H1 (cell line): ENCODE data around the gene OR2B2. TPM values are rescaled to one million over a fixed set of nuclear protein-coding genes. Genes with fewer than 3 reads are reported as not detected.

ENCODE experiments used
- CTCF ChIA-PET: fragments of 300-600 bp; sonication (Branson Sonifier 250); formaldehyde crosslinking; loops from one replicate; lab custom pipeline; 2021; ENCODE audit not compliant: partially characterized antibody; lab: Charles Lee
- POLR2A ChIA-PET: fragments of 300-600 bp; sonication (Branson Sonifier 250); formaldehyde crosslinking; loops from one replicate; lab custom pipeline; 2021; ENCODE audit warnings: inconsistent platforms; ENCODE audit not compliant: partially characterized antibody; lab: Charles Lee
- DNase-seq, 2 experiments: peaks; one replicate each; pipeline versions ENCODE4 v3.0.0 to v3.0.0-alpha.2; 2010 to 2022; ENCODE audit warnings: low spot score in 2 of 2, low read depth in 1 of 2, mixed read lengths in 1 of 2
- FAIRE-seq: peaks from 2 replicates; lab custom pipeline; 2011; peaks lifted over from hg19 to GRCh38; lab: Jason Lieb, UNC
- H2AFZ ChIP-seq: 2 replicates; pipeline ENCODE4 v1.8.1; 2012; ENCODE audit warnings: low read length, inconsistent platforms
- H2AK5ac ChIP-seq: 2 replicates; pipeline ENCODE4 v1.6.1; 2013; ENCODE audit warnings: low read depth, low read length
- H2BK120ac ChIP-seq: replicated peaks from 2 replicates; pipeline ENCODE3; 2013; ENCODE audit warnings: low read depth, low read length, inconsistent platforms
- H2BK12ac ChIP-seq: 2 replicates; pipeline ENCODE4 v1.6.1; 2013; ENCODE audit warnings: low read depth, low read length
- H2BK15ac ChIP-seq: 2 replicates; pipeline ENCODE4 v1.6.1; 2013; ENCODE audit warnings: low read length
- H2BK20ac ChIP-seq: 2 replicates; pipeline ENCODE4 v1.6.1; 2013; ENCODE audit warnings: low read length
- H2BK5ac ChIP-seq: 2 replicates; pipeline ENCODE4 v1.6.1; 2013; ENCODE audit warnings: low read depth, low read length
- H3K14ac ChIP-seq: 2 replicates; pipeline ENCODE4 v1.6.1; 2013; ENCODE audit warnings: inconsistent platforms; ENCODE audit not compliant: insufficient read length
- H3K18ac ChIP-seq: 2 replicates; pipeline ENCODE4 v1.6.1; 2013; ENCODE audit warnings: low read length; ENCODE audit errors: extremely low read depth
- H3K23ac ChIP-seq: 2 replicates; pipeline ENCODE4 v1.6.1; 2013; ENCODE audit warnings: inconsistent platforms; ENCODE audit not compliant: insufficient read length
- H3K23me2 ChIP-seq: 2 replicates; pipeline ENCODE4 v1.6.1; 2013; ENCODE audit warnings: low read depth, low read length
- H3K27ac ChIP-seq: 2 replicates; pipeline ENCODE4 v1.6.1; 2011; ENCODE audit warnings: low read depth, low read length, inconsistent platforms
- H3K27me3 ChIP-seq, 4 experiments: replicated peaks in 1 of 4; 1 replicate in 1 of 4; 2 replicates in 3 of 4; pipeline versions ENCODE4 v1.6.1 to v1.8.1; 2011 to 2013; ENCODE audit warnings: low read length in 3 of 4, mild to moderate bottlenecking in 3 of 4, inconsistent platforms in 2 of 4, mixed read lengths in 2 of 4, moderate library complexity in 1 of 4; ENCODE audit not compliant: control insufficient read depth in 3 of 4, insufficient read depth in 3 of 4; ENCODE audit errors: extremely low read depth in 1 of 4
- H3K36me3 ChIP-seq, 4 experiments: 2 replicates each; pipeline versions ENCODE4 v1.6.1 to v1.8.1; 2011 to 2013; ENCODE audit warnings: mild to moderate bottlenecking in 4 of 4, low read length in 3 of 4, moderate library complexity in 2 of 4, control low read depth in 1 of 4, inconsistent platforms in 1 of 4; ENCODE audit not compliant: insufficient read depth in 4 of 4, control insufficient read depth in 2 of 4
- H3K4ac ChIP-seq: replicated peaks from 2 replicates; pipeline ENCODE3; 2013; ENCODE audit warnings: low read length, low read depth, mixed read lengths, inconsistent platforms; ENCODE audit not compliant: insufficient read length
- H3K4me1 ChIP-seq, 4 experiments: replicated peaks in 1 of 4; 1 replicate in 1 of 4; 2 replicates in 3 of 4; pipeline versions ENCODE4 v1.6.1 to v1.8.1; 2011 to 2013; ENCODE audit warnings: low read length in 3 of 4, inconsistent platforms in 2 of 4, mixed read lengths in 1 of 4; ENCODE audit not compliant: insufficient read depth in 4 of 4, control insufficient read depth in 3 of 4
- H3K4me2 ChIP-seq, 2 experiments: 2 replicates each; pipeline versions ENCODE4 v1.6.1 to v1.8.1; 2011 to 2013; ENCODE audit warnings: low read depth in 2 of 2, low read length in 2 of 2, control low read depth in 1 of 2, inconsistent platforms in 1 of 2, mild to moderate bottlenecking in 1 of 2; ENCODE audit not compliant: insufficient read depth in 1 of 2
- H3K4me3 ChIP-seq, 4 experiments: fragments of 200-600, 300-600 bp in 1 of 4; sonication (generic), shearing (Covaris generic), sonication (Bioruptor Twin) in 1 of 4; 2 replicates each; pipeline versions ENCODE4 v1.5.1 to v1.8.1; 2011 to 2016; ENCODE audit warnings: low read length in 4 of 4, low read depth in 3 of 4, control low read depth in 2 of 4, inconsistent platforms in 2 of 4, mild to moderate bottlenecking in 2 of 4, mixed read lengths in 1 of 4, moderate library complexity in 1 of 4; ENCODE audit not compliant: insufficient read depth in 2 of 4; ENCODE audit errors: extremely low read depth in 1 of 4
- H3K56ac ChIP-seq: replicated peaks from 2 replicates; pipeline ENCODE3; 2013; ENCODE audit warnings: low read depth, mild to moderate bottlenecking, mixed read lengths, low read length, inconsistent platforms; ENCODE audit not compliant: insufficient read length
- H3K79me1 ChIP-seq: 2 replicates; pipeline ENCODE4 v1.6.1; 2013; ENCODE audit warnings: low read depth, low read length, control low read depth
- H3K79me2 ChIP-seq, 2 experiments: 2 replicates each; pipeline versions ENCODE4 v1.6.1 to v1.8.1; 2012 to 2013; ENCODE audit warnings: low read length in 2 of 2, mild to moderate bottlenecking in 2 of 2, inconsistent platforms in 1 of 2; ENCODE audit not compliant: insufficient read depth in 2 of 2, control insufficient read depth in 1 of 2
- H3K9ac ChIP-seq, 4 experiments: replicated peaks in 1 of 4; 1 replicate in 1 of 4; 2 replicates in 3 of 4; pipeline versions ENCODE4 v1.6.1 to v1.8.1; 2011 to 2013; ENCODE audit warnings: low read depth in 3 of 4, low read length in 3 of 4, control low read depth in 2 of 4, mild to moderate bottlenecking in 2 of 4, moderate library complexity in 2 of 4, inconsistent platforms in 1 of 4; ENCODE audit errors: extremely low read depth in 1 of 4
- H3K9me3 ChIP-seq, 2 experiments: 2 replicates each; pipeline versions ENCODE4 v1.6.1 to v1.8.1; 2012 to 2013; ENCODE audit warnings: mild to moderate bottlenecking in 2 of 2, moderate library complexity in 2 of 2, control low read depth in 1 of 2, inconsistent platforms in 1 of 2, low read depth in 1 of 2, low read length in 1 of 2, mixed read lengths in 1 of 2; ENCODE audit not compliant: insufficient read depth in 2 of 2
- H4K20me1 ChIP-seq, 2 experiments: replicated peaks in 1 of 2; 2 replicates each; pipeline versions ENCODE3 to v1.8.1; 2011 to 2013; ENCODE audit warnings: inconsistent platforms in 2 of 2, low read length in 2 of 2, mild to moderate bottlenecking in 1 of 2; ENCODE audit not compliant: insufficient read depth in 2 of 2, control insufficient read depth in 1 of 2
- H4K5ac ChIP-seq: 2 replicates; pipeline ENCODE4 v1.6.1; 2013; ENCODE audit warnings: low read length, low read depth, mixed read lengths, inconsistent platforms; ENCODE audit not compliant: insufficient read length
- H4K8ac ChIP-seq: 2 replicates; pipeline ENCODE4 v1.8.0; 2013; ENCODE audit warnings: mild to moderate bottlenecking, moderate library complexity, low read length, inconsistent platforms; ENCODE audit not compliant: insufficient read depth; ENCODE audit errors: extremely low read depth
- H4K91ac ChIP-seq: replicated peaks from 2 replicates; pipeline ENCODE3; 2013; ENCODE audit warnings: low read length, mixed read lengths, inconsistent platforms; ENCODE audit not compliant: insufficient read length
- ASH2L ChIP-seq: fragments of 200-600, 300-600 bp; sonication (generic); IDR thresholded peaks from one replicate; pipeline ENCODE4 v1.7.1; 2017; ENCODE audit warnings: low read length
- POU5F1 ChIP-seq: IDR thresholded peaks from 2 replicates; pipeline ENCODE4 v1.6.1; 2011; ENCODE audit warnings: low read depth, mild to moderate bottlenecking, low read length, moderate library complexity
- RAD21 ChIP-seq, 2 experiments: IDR thresholded peaks in 1 of 2; conservative IDR thresholded peaks in 1 of 2; 2 replicates each; pipeline ENCODE4 v1.6.1; 2011; ENCODE audit warnings: low read depth in 2 of 2, low read length in 2 of 2, improper control_type of control experiment in 1 of 2, inconsistent platforms in 1 of 2, mild to moderate bottlenecking in 1 of 2, moderate library complexity in 1 of 2
- SIN3A ChIP-seq, 2 experiments: IDR thresholded peaks in 1 of 2; conservative IDR thresholded peaks in 1 of 2; 2 replicates each; pipeline ENCODE4 v1.6.1; 2011 to 2012; ENCODE audit warnings: low read length in 2 of 2, improper control_type of control experiment in 1 of 2, low read depth in 1 of 2, mild to moderate bottlenecking in 1 of 2
- TAF1 ChIP-seq: IDR thresholded peaks from 2 replicates; pipeline ENCODE4 v1.6.1; 2011; ENCODE audit warnings: mild to moderate bottlenecking, low read depth, low read length
- WGBS, 2 experiments: shearing (Covaris generic) in 1 of 2; methylation state at CpG; one replicate each; pipeline versions ENCODE4 v1.1.6 to v1.1.7; 2013 to 2015; ENCODE audit warnings: low lambda C conversion rate in 2 of 2, mixed read lengths in 2 of 2, inconsistent platforms in 1 of 2, low coverage in 1 of 2, missing lambda C conversion rate in 1 of 2; ENCODE audit not compliant: insufficient replicate concordance in 2 of 2, insufficient coverage in 1 of 2, insufficient read length in 1 of 2; ENCODE audit errors: extremely low coverage in 1 of 2, missing lambda C conversion rate in 1 of 2; 5-methylcytosine and 5-hydroxymethylcytosine counted together
- polyA plus RNA-seq, 7 experiments: library from polyadenylated mRNA; depleted of rRNA in 3 of 7; stranded (reverse) in 5 of 7; unstranded in 2 of 7; fragments of >200 nt in 5 of 7; fragments of 200-250 nt in 2 of 7; gene quantifications; 1 replicate in 5 of 7; 2 replicates in 1 of 7; 4 replicates in 1 of 7; pipeline versions ENCODE4 v1.2.1 to v1.2.3, GENCODE V29; 2011 to 2013; ENCODE audit warnings: missing spikeins in 2 of 7, mixed read lengths in 2 of 7
- total RNA-seq: library from RNA; stranded (reverse); fragmentation: NEBNext Ultra II Directional; extraction: Animal tissue kit (Norgen Biotek cat#: 25700); gene quantifications from 2 replicates; pipeline ENCODE4 v1.2.1, GENCODE V29; 2021

OR2B2 gene
- total and polyA plus RNA-seq, 2 of the 8 experiments (the other 6 are each of a cell fraction or from before 2014, with no cell fraction given) = not detected

DNA sequence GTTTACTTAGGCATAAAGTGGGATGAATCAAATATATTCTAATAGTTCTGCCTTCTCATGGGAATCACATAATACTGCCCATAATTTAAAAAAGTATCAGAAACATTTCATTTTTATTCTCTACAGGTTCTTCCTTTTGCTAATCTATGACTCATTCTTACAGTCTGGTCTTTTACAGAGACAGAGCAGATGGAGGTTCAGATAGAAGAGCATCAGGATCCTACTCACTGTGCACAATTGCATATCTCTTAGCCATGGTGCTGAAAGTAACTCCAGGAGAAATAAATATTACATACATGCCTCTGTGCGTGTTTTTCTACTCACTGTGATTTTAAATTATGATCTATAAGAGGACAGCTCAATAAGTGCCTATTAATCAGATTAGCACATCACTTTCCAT is 28.6 kb upstream of the OR2B2 start:
- no peaks in the 10 kb centered on the region for H3K23me2 ChIP-seq
- H3K23ac ChIP-seq = no peak overlapping the region
- H3K27ac ChIP-seq = no peak overlapping the region
- H2BK5ac ChIP-seq = no peak overlapping the region
- no peaks in the 10 kb centered on the region for H3K79me1 ChIP-seq
- no peak overlapping the region for H3K56ac ChIP-seq
- TF ChIP-seq TAF1 = no peak
- no peak for TF ChIP-seq SIN3A (conservative IDR thresholded peaks at IDR 0.05 in 1 of 2, IDR thresholded peaks at IDR 0.05 in 1 of 2; ENCODE audit: low read depth in 1 of 2, low read length in 2 of 2)
- TF ChIP-seq POU5F1 = no peak
- TF ChIP-seq ASH2L = no peak
- no peak for TF ChIP-seq RAD21 (IDR thresholded peaks at IDR 0.05 in 1 of 2, conservative IDR thresholded peaks at IDR 0.05 in 1 of 2; ENCODE audit: low read depth in 2 of 2, low read length in 2 of 2)
- FAIRE-seq (no peak), DNase-seq (no peak)
- H2BK12ac ChIP-seq = no peak overlapping the region
- H3K18ac ChIP-seq = no peak overlapping the region
- H3K4ac ChIP-seq = no peak overlapping the region
- H3K4me2 ChIP-seq = no peak overlapping the region
- peaks cover 0 to 2% (median 0%) of the 10 kb centered on the region in 4 experiments; a peak in 2 of 7 replicates for H3K4me1 ChIP-seq
- no peak overlapping the region for H2BK20ac ChIP-seq
- no peak overlapping the region for H2AK5ac ChIP-seq
- POLR2A ChIA-PET = no interaction called here
- H3K9me3 ChIP-seq = no peaks in the 10 kb centered on the region
- no peak overlapping the region for H4K5ac ChIP-seq
- H3K9ac ChIP-seq = no peak overlapping the region
- no peak overlapping the region for H2BK120ac ChIP-seq
- H4K91ac ChIP-seq = no peak overlapping the region
- H2AFZ ChIP-seq = no peak overlapping the region
- no peaks in the 10 kb centered on the region for H4K20me1 ChIP-seq
- CTCF ChIA-PET = interaction anchor here (0.7 kb wide), 1 partner anchor 78 kb away, joined by 3 read pairs; no protein-coding TSS in a partner anchor
- no peak overlapping the region for H4K8ac ChIP-seq
- no peak overlapping the region for H2BK15ac ChIP-seq
- H3K14ac ChIP-seq = no peak overlapping the region
- H3K79me2 ChIP-seq = no peaks in the 10 kb centered on the region
- H3K4me3 ChIP-seq = no peak overlapping the region
- H3K36me3 ChIP-seq = no peaks in the 10 kb centered on the region
- WGBS, 2 experiments = 90% methylated on average over 1 of the region's 1 CpG; no CpG with 5 or more reads in 1 of the 2 experiments
- H3K27me3 ChIP-seq = no peaks in the 10 kb centered on the region
